ENCODE data around the gene CPE. TPM values are rescaled to one million over a fixed set of nuclear protein-coding genes. Genes with fewer than 3 reads are reported as not detected.
A peak's percentile ranks its signal among the peaks of the same experiment; 100 is the strongest.

Gene CPE
- total RNA-seq, 1 donor = 79.4 TPM

DNA sequence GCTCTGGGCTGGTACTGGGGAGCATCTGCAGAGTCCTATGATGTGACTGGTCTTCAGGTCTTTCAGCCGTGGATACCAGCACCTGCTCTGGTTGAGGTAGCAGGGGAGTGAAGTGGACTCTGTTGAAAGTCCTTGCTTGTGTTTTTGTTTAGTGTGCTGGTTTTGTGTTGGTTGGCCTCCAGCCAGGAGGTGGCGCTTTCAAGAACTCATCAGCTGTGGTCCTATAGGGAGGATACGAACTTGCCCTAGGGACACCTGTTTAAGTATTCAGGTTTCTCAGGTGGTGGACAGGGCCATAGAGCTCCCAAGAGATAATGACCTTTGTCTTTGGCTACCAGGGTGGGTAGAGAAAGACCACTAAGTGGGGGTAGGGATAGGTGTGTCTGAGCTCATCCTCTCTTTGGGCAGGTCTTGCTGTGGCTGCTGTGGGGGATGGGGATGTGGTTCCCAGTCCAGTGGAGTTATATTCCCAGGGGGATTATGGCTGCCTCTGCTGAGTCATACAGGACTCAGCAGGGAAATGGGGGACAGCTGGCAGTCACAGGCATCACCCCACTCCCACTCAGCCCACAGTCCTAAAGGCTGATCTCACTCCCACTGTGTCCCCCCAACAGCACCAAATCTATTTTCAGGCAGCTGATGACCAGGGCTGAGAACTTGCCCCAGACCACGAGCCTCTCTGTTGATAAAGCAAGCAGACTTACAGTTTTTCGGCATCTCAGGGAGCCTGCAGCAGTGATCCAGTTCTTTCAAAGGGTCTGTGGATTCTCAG, 27.3 kb upstream of the CPE start:
- TF ChIP-seq, protein P1, sequence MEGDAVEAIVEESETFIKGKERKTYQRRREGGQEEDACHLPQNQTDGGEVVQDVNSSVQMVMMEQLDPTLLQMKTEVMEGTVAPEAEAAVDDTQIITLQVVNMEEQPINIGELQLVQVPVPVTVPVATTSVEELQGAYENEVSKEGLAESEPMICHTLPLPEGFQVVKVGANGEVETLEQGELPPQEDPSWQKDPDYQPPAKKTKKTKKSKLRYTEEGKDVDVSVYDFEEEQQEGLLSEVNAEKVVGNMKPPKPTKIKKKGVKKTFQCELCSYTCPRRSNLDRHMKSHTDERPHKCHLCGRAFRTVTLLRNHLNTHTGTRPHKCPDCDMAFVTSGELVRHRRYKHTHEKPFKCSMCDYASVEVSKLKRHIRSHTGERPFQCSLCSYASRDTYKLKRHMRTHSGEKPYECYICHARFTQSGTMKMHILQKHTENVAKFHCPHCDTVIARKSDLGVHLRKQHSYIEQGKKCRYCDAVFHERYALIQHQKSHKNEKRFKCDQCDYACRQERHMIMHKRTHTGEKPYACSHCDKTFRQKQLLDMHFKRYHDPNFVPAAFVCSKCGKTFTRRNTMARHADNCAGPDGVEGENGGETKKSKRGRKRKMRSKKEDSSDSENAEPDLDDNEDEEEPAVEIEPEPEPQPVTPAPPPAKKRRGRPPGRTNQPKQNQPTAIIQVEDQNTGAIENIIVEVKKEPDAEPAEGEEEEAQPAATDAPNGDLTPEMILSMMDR (IDR thresholded peaks at IDR 0.05; ENCODE audit: insufficient read depth, low read length) = no peak
- no peak for DNase-seq (ENCODE audit: low read depth)
- no peak overlapping the region for H3K4me3 ChIP-seq (ENCODE audit: low read depth, low read length)

DNA sequence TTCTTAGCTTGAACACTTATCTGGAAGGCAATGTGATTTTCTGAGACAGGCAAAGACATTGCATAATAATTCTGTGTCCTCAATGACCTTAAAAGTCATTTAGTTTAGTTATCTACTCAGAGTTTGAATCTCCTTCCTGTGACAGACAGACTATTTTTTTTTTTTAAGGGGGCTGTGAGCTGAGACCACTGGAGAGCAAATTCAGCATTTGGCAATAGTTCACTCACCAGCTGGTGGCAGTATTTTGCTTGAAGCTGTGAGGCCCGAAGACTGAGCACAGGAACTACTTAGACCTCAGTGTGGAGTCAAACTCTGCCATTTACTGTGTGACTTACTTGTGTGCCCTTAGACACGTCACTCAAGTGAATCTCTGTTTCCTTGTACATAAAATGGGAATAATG, 22.9 kb upstream of the CPE start:
- TF ChIP-seq, protein P1 (IDR thresholded peaks at IDR 0.05; ENCODE audit: insufficient read depth, low read length) = peak; percentile 66
- H3K4me3 ChIP-seq (ENCODE audit: low read depth, low read length) = no peak overlapping the region
- peak; percentile 72 for DNase-seq (ENCODE audit: low read depth)

DNA sequence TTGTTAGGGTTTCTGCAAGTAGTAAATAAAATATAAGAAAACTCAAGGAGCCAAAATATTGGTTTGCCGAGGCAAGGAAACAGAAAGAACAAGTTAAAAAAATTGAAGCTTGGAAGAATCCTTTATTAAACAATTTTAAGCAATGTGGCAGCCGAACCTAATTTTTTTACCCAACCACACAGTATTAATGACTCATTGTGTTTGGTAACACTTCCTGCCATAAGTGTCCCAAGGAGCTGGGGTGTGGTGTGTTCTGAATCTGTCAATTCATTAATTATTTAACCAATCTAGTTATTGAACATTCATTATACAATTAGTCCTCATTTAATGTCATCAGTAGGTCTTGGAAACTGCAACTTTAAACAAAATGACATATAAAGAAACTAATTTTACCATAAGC, 19.3 kb upstream of the CPE start:
- DNase-seq (ENCODE audit: low read depth) = peak; percentile 60
- no peak overlapping the region for H3K4me3 ChIP-seq (ENCODE audit: low read depth, low read length)
- TF ChIP-seq, protein P1 (IDR thresholded peaks at IDR 0.05; ENCODE audit: insufficient read depth, low read length) = no peak

DNA sequence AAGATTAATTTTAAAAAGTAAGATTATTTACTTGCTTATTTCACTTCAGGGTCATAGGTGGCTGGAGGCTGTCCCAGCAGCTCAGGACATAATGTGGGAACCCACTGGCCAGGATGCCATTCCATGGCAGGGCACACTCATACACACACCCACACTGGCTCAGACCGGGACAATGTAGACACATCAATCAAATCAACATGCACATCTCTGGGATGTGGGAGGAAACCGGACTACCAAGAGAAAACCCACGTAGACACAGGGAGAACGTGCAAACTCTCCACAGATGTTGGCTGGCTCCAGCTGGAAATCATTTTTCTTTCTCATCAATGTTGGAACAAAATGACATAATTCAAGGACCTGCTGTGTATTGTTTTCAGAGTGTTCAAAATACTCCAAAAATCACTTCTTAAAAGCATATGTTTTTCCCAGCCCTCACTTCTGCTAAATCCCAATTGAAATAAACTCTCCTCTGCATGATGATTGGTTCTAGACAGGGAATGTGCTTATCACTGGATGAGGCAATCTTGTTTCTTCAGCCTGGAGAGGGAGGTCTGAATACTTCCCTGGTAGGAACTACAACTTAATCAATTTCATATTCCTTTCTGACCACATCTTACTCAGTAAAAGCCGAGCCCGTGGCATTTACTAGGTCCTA, 18.6 kb upstream of the CPE start:
- peak; percentile 79 for DNase-seq (ENCODE audit: low read depth)
- H3K4me3 ChIP-seq (ENCODE audit: low read depth, low read length) = no peak overlapping the region
- TF ChIP-seq, protein P1 (IDR thresholded peaks at IDR 0.05; ENCODE audit: insufficient read depth, low read length) = no peak

DNA sequence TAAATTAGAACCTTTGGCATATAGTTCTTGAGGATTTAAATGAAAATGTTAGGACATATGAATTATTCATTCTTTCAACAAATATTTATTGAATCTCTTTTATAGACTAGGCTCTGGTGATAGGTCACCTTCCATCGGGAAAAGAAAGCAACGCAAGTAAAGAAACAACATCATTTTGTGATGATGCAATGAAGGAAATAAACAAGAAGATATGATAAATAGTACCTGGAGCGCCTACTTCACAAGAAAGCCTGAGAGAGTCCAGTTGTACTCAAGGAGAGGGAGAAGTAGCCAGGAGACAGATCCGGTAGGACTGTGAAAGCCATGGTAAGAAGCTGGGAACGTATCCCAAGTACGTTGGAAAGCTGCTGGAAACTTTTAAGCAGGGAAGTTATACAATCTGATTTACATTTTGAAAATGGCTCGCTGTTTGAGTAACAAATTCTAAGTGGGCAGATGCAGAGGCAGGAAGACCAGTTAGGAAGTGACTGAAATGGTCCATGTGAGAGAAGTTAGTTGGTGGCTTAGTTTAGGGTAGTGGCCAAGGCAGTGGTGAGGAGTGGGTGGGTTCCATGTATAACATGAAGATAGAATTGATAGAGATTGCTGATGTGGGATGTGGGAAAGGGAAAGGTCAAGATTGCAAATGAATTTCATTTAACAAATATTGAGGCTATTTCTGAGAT, 17.7 kb upstream of the CPE start:
- TF ChIP-seq, protein P1 (IDR thresholded peaks at IDR 0.05; ENCODE audit: insufficient read depth, low read length) = no peak
- H3K4me3 ChIP-seq (ENCODE audit: low read depth, low read length) = no peak overlapping the region
- DNase-seq (ENCODE audit: low read depth) = no peak

DNA sequence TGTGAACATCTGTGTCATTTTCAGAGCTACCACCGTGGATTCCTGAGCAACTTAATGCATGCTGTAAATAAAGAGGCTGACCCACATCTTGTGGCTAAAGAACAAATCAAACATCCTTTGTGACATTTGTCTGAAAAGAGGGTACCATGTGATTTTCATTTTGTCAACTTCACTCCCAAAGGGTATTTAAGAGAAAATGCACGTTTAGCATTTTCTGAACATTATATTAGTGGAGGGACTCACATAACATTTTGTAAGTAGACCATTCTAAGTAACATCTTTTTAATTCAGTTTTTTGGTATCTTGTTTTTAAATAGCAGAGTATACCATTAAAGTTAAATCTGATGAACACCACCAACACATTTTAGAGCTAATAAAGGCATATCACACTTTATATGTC, 17.0 kb upstream of the CPE start:
- DNase-seq (ENCODE audit: low read depth) = no peak
- no peak overlapping the region for H3K4me3 ChIP-seq (ENCODE audit: low read depth, low read length)
- TF ChIP-seq, protein P1 (IDR thresholded peaks at IDR 0.05; ENCODE audit: insufficient read depth, low read length) = no peak

Measured in fibroblast of the aortic adventitia (primary cell).